Psoas muscle (tissue), 8 donors: ENCODE data around the gene CDKAL1. TPM values are rescaled to one million over a fixed set of nuclear protein-coding genes. Genes with fewer than 3 reads are reported as not detected.
"Not testable (repeated sequence)": the region's sequence is repeated elsewhere in the genome, so short reads cannot be mapped to it uniquely, and the experiment has no call there.

Experiments used
- ATAC-seq, 4 donors: fragments of 200-7000 bp; cut with Tn5 transposase; one replicate each; pipeline ENCODE4 v1.9.1; 2020; ENCODE audit warnings: moderate library complexity in 3 of 4, mild to moderate bottlenecking in 2 of 4
- DNase-seq, 2 donors: peaks; one replicate each; pipeline ENCODE4 v3.0.0-alpha.2; 2020
- H3K27ac ChIP-seq: fragments of 200-600 bp; one replicate; pipeline ENCODE4 v1.8.0; 2022
- H3K27me3 ChIP-seq, 3 donors: fragments of 200-600 bp in 1 of 3; one replicate each; pipeline versions ENCODE4 v1.6.1 to v1.8.0; 2013 to 2022; ENCODE audit warnings: low read length in 2 of 3, mild to moderate bottlenecking in 2 of 3, moderate library complexity in 1 of 3; ENCODE audit not compliant: insufficient read depth in 3 of 3
- H3K36me3 ChIP-seq, 2 donors: fragments of 200-600 bp in 1 of 2; one replicate each; pipeline versions ENCODE4 v1.6.1 to v1.8.0; 2013 to 2022; ENCODE audit warnings: low read depth in 1 of 2, mild to moderate bottlenecking in 1 of 2, moderate library complexity in 1 of 2; ENCODE audit not compliant: insufficient read depth in 1 of 2
- H3K4me1 ChIP-seq: fragments of 200-600 bp; one replicate; pipeline ENCODE4 v1.8.0; 2022
- H3K4me3 ChIP-seq: fragments of 200-600 bp; one replicate; pipeline ENCODE4 v1.8.0; 2022; ENCODE audit warnings: mild to moderate bottlenecking
- H3K9me3 ChIP-seq: fragments of 200-600 bp; one replicate; pipeline ENCODE4 v1.8.0; 2022
- CTCF ChIP-seq: fragments of 200-600 bp; IDR thresholded peaks from one replicate; pipeline ENCODE4 v1.8.0; 2022; ENCODE audit warnings: antibody characterized with exemption
- WGBS, 3 donors: extraction: QIAGEN DNeasy Blood & Tissue Kit; methylation state at CpG; one replicate each; pipeline versions ENCODE4 v1.1.6 to v1.1.7; 2013; 5-methylcytosine and 5-hydroxymethylcytosine counted together
- intact Hi-C, 2 donors: fragments of 100-400 bp; cut with DNase I; formaldehyde crosslinking; loops; one replicate each; pipeline versions ENCODE4 v1.11.0 to v1.14.2; 2022
- polyA plus RNA-seq, 3 donors: library from polyadenylated mRNA; stranded (reverse); fragments of 200-250 nt; gene quantifications; one replicate each; pipeline ENCODE4 v1.2.3, GENCODE V29; 2013
- total RNA-seq, 4 donors: library from RNA; stranded (reverse); fragmentation: NEBNext Ultra II Directional in 2 of 4; extraction: Animal tissue kit (Norgen Biotek cat#: 25700) in 2 of 4; gene quantifications; one replicate each; pipeline versions ENCODE4 v1.2.1 to v1.2.4, GENCODE V29; 2021 to 2023
- donor health status: healthy with polysubstance abuse.
- donor health status: DM: no; HTN: no; CAD: no; lungs with moderate emphysema.
- donor health status: Bipolar disorder and iron deficiency.
- donor health status: healthy.
- donor health status: DM: yes; HTN: yes; CAD: no.
- donor health status: DM: no; HTN: no; CAD: no.
- donor health status: DM: no; HTN: no; CAD: no.
- donor health status: DM: yes; HTN: yes; CAD: no.

The CDKAL1 gene
- total and polyA plus RNA-seq, 7 donors: 4.5 to 16.1 (median 12.9) TPM

- no peaks in the 10 kb centered on the region for H3K9me3 ChIP-seq
- TF ChIP-seq CTCF: no peak
- H3K4me3 ChIP-seq: no peak overlapping the region
- no peak overlapping the region for H3K27ac ChIP-seq
- peaks cover 3% of the 10 kb centered on the region for H3K4me1 ChIP-seq
- WGBS, 3 donors: 93 to 96% (median 94%) methylated on average over 1 of the region's 1 CpG
- H3K27me3 ChIP-seq: no peaks in the 10 kb centered on the region
- DNase-seq (no peak), ATAC-seq (no peak)
- H3K36me3 ChIP-seq: no peaks in the 10 kb centered on the region
- intact Hi-C loops: no loop called here
Measured at GRCh38 chr6:20606831-20607230, 72.6 kb downstream of the CDKAL1 start.

GRCh38 chr6:20608356-20608755, 74.1 kb downstream of the CDKAL1 start:
- Histone ChIP-seq H3K4me3 (no peak overlapping the region), H3K27ac (no peak overlapping the region), H3K36me3 (no peaks in the 10 kb centered on the region), H3K4me1 (peaks cover 3% of the 10 kb centered on the region), H3K9me3 (no peaks in the 10 kb centered on the region), H3K27me3 (no peaks in the 10 kb centered on the region)
- ATAC-seq (no peak), DNase-seq (no peak)
- TF ChIP-seq CTCF: no peak
- 79 to 88% (median 84%) methylated on average over 4 of the region's 4 CpGs for WGBS, 3 donors
- intact Hi-C loops: no loop called here

- Histone ChIP-seq H3K36me3 (no peaks in the 10 kb centered on the region), H3K27me3 (no peaks in the 10 kb centered on the region), H3K27ac (no peak overlapping the region), H3K9me3 (no peaks in the 10 kb centered on the region), H3K4me1 (peaks cover 3% of the 10 kb centered on the region), H3K4me3 (no peak overlapping the region)
- intact Hi-C loops: no loop called here
- WGBS, 3 donors: 94% methylated on average over 2 of the region's 2 CpGs
- DNase-seq: no peak
- TF ChIP-seq CTCF: no peak
- no peak for ATAC-seq
Measured at GRCh38 chr6:20608905-20609304, 74.6 kb downstream of the CDKAL1 start.

GRCh38 chr6:20609924-20610323, 75.7 kb downstream of the CDKAL1 start:
- H3K4me1 ChIP-seq, H3K27ac ChIP-seq, DNase-seq, ATAC-seq, H3K9me3 ChIP-seq, intact Hi-C loops, H3K36me3 ChIP-seq, H3K4me3 ChIP-seq, H3K27me3 ChIP-seq: not testable (repeated sequence)
- 97 to 99% (median 99%) methylated on average over 2 of the region's 2 CpGs for WGBS, 3 donors

GRCh38 chr6:20610636-20611370, 76.5 kb downstream of the CDKAL1 start:
- DNase-seq (no peak), ATAC-seq (no peak)
- no peaks in the 10 kb centered on the region for H3K27me3 ChIP-seq
- intact Hi-C loops: no loop called here
- no peaks in the 10 kb centered on the region for H3K9me3 ChIP-seq
- H3K4me1 ChIP-seq: no peaks in the 10 kb centered on the region
- no peak for TF ChIP-seq CTCF
- no peak overlapping the region for H3K4me3 ChIP-seq
- 91 to 96% (median 95%) methylated on average over 2 of the region's 2 CpGs for WGBS, 3 donors
- H3K36me3 ChIP-seq: no peaks in the 10 kb centered on the region
- H3K27ac ChIP-seq: no peak overlapping the region

- H3K27ac ChIP-seq, intact Hi-C loops, H3K9me3 ChIP-seq, H3K27me3 ChIP-seq, DNase-seq, ATAC-seq, H3K4me3 ChIP-seq, H3K36me3 ChIP-seq: not testable (repeated sequence)
- 85 to 98% (median 96%) methylated on average over 3 of the region's 3 CpGs for WGBS, 3 donors
- peaks cover 20% of the 10 kb centered on the region for H3K4me1 ChIP-seq
Measured at GRCh38 chr6:20617537-20617936, 83.3 kb downstream of the CDKAL1 start.
